GM18502 (cell line): Measurements from ENCODE around the gene RHCG.

Experiments
- ATAC-seq: cut with Tn5 transposase; IDR thresholded peaks from one replicate; pipeline ENCODE4 v1.9.1; 2021; ENCODE audit warnings: mild to moderate bottlenecking; ENCODE audit not compliant: unreplicated experiment, poor library complexity

The RHCG gene

DNA sequence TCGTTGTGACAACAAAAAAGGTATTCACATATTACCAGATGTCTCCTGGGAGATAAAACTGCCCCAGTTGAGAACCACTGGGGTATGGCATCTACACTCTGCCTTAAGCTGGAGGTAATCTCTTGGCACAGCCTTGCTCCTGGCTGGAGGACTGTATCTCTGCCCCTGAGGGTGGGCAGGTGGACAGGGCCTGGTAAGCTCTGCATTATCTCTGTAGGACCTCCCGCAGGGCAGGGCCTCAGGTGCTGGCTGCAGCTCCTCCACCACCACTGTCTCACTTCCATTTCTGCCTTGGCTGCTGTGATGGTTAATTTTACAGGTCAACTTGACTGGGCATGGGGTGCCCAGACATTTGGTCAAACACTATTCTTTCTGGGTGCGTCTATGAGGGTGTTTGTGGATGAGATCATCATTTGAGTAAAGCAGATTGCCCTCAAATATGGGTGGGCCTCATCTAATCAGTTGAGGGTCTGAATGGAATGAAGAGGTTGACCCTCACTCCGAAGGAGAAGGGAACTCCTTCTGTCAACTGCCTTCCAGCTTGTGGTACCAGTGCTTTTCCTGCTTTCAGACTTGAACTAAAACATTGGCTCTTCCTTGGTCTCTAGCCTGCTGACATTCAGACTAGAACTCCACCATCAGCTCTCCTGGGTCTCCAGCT lies 9.8 kb upstream of the RHCG start:
- no peak for ATAC-seq

DNA sequence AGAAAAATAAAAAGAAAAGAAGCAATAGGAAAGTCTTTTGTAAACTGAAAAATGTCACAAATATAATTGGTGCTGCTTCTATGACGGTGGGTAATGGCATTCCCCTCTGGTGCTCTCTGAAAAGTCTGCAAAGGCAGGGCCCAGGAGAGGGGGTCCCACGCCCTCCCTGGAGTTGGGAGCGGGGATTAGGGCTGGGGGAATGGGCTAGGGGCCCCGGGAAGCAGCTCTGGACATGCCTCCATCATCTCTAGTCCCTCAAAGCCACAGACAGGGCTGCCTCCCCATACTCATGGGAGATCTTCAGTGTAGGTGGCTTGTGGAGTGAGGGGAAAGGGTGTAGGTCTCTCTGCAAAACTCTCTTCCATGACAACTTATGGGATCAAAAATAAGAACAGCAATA lies 7.8 kb upstream of the RHCG start:
- ATAC-seq: no peak

DNA sequence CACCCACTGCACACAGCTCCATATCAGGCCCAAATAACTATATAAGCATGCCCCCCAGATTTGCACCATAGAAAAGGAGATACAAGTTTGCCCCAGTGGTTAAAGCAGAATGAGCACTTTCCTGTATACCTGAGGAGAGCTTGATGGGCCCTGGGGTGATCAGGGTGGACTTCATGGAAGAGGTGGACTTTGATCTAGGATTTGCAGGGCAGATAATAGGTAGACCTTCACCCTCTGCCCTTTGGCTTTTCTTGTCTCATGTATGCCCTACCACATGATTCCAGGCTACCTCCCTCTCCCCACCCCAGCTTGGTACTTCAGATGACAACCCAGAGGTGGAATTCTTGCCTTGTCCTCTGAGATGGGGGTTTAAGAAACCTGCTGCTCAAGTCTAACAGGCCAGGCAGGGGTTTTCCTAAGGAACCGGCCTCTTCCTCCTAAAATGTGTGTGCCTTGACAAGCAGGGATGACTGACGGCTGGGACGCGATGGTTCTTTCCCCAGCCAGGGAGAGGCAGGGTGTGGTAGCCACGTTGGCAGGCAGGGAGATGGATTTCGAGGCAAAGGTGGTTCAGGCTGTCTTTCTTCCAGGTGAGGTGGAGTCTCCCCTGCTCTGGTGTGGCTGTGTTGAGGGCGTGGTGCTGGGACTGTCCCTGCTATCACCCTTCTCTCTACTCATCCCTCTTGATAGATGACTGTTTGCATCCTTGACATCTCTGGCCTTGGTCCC lies 6.6 kb upstream of the RHCG start:
- ATAC-seq: no peak

DNA sequence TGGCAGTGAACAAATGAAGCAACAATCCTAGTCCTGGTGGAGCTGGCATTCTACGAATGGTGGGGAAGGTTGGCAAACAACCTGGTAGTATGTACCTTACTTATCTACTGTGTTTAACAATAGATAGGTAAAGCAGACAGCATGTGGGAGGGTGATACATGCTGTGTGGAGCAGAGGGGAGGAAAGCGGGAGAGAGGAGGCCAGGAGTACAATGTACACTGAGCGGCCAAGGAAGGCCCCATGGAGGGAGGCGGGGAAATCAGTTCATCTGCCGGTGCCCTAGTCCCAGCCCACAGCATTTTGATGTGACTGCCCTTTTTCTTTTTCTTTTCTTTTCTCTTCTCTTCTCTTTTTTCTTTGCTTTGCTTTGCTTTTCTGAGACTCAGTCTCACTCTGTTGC lies 5.3 kb upstream of the RHCG start:
- ATAC-seq: no peak

DNA sequence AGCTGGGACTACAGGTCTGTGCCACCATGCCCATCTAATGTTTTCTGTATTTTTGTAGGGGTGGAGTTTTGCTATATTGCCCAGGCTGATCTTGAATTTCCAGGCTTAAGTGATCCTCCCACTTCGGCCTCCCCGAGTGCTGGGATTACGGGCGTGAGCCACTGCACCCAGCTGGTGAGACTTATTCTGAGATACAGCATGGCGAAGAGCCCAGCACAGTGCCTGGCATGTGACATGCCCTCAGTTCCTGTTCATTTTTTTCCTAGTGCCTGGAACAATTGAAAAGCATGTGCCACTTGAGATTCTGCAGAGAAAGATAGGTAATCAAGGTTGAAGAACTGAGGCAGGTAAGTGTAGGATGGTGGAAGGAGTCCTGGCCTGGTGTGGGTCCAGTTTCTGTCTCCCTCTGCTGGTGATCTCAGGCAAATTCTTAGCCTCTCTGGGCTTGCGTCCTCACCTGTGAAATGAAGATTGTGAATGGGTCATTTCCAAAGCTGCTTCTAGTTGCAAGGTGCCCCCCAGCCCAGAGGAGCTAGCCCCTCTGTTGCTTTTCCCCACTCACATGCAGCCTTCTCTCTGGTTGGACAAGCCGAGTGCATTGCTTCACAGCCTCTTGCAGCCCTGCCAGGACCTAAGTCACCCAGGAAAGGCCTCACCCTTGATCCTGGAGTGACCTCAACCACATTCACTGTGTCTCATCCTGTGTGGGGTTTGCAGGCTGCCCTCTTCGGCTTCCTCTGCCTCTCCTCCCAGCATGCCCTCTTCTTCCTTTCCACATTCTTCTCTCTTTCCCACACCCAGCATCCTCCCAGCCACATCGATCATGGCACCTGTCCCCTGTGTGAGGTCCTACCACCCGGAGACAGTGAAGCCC lies 4.3 kb upstream of the RHCG start:
- ATAC-seq: no peak

DNA sequence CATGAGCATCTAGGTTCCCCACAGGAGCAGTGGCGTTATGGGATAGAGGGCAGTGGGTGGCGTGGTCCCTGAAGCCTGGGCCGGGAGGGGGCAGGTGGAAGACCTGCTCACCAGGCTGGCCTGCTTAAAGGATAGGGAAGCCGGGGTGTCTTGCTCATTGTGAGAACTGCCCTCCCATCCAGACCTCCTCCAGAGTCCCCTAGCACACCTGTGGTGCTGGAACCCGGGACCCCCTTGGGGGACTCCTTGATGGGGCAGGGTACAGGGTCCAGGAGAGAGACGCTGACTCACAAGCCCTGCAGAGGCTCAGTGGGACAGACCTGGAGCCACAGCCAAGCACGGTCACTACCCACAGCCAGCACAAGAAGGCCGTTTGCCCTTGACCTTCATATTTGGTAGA lies 2.8 kb upstream of the RHCG start:
- no peak for ATAC-seq

DNA sequence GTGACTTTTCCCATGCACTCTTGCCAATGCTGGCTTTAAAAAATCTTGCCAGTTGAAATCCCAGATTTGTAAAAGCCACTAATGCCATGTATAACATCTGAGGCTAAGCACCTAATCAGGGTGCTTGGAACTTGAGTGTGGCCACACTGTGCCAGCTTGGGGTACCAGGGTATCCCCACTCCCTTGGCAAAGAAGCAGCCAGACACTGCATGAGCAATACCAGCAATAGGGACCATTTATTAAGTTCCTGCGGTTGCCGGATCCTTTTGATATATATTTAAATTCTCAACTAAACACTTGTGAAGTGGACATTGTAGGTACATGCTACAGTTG lies 2.2 kb upstream of the RHCG start:
- ATAC-seq: no peak

DNA sequence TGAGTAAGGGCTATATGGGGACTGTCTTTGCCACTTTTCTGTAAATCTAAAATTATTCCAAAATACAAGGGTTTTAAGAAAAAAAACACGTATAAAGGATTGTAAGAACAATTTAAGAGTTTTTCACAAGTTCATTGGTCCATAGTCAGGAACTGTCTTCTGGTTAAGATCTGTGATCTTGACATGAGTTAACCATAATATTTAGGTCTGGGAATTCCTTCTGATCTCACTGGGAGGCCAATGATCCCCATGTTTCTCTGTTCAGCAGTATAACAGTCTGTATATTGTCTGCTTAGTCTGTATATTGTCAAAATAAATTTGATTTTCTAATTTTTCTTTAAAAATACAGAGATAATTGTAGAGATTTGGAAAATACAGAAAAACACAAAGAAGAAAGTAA lies 848 bp upstream of the RHCG start:
- no peak for ATAC-seq

DNA sequence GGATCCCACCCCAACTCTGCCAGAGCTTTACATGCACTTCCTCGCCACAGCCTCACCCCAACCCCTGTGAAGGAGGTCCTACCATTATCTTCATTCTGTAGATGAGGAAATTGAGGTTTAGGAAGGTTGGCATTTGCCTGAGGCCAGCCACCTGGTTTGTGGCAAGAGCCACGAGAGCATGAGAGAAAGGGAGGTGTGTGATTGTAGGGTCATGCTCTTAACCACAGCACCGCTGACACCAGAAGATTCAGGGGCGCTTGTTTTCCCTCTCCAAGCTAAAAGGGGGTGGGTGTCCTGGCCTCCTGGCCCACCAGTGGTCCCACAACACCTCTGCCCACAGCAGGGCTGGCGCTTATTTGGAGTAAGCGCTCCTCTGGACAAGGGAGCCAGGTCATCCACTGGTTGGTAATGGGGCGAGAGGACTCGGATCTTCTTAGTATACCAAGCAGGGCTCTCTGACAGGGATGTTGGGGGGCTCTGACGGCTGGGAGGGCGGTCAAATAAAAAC lies 691 bp downstream of the RHCG start:
- no peak for ATAC-seq

DNA sequence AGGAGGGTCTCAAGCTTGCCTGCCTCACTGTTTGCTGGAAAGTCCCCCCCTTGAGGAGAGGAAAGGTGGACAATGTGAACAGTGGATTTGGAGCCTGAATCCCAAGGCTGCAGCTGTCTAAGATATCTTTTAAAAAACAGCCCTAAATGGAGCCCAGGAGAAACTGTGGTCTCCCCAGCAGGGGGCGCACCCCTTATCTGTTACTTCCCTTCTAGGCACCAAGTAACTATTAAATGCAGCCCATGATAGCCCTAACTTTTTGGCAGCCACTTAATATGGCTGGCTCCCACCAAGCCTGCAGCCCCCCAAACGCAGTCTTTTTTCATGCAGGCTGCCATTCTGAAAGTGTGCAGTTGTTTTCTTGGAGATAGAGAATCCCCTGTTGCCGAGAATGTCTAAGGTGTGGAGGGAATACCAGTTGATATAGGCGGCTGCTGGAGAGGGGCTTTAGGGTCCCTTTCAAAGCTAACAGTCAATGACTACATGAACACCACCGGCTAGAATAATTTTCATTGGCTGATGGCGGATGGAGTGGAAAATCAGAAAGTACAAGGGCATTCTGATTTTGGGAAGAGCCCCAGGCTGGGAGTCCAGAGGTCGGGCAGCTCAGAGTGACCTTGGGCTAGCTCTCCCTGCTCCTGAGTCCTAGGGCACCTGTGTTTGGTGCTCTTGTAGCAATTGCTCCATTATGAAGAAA lies 1.3 kb downstream of the RHCG start:
- no peak for ATAC-seq

DNA sequence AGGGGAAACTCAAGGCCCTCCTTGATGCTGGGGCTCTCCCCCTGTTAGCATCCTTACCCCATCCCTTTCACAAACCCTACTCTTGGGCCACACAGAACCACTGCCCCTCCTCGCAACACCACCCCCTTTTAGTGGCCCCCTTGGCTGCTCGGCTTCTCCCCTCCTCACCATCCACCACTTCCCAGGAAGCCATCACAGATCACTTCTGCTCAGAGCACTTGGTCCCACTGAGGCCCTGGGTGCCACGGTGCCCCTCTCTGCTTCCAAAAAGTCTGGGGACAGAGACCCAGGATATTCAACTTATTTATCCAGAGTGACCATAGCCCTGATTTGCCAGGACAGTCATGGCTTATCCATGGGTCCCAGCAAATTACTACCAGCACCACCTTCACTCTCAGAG lies 2.4 kb downstream of the RHCG start:
- no peak for ATAC-seq

DNA sequence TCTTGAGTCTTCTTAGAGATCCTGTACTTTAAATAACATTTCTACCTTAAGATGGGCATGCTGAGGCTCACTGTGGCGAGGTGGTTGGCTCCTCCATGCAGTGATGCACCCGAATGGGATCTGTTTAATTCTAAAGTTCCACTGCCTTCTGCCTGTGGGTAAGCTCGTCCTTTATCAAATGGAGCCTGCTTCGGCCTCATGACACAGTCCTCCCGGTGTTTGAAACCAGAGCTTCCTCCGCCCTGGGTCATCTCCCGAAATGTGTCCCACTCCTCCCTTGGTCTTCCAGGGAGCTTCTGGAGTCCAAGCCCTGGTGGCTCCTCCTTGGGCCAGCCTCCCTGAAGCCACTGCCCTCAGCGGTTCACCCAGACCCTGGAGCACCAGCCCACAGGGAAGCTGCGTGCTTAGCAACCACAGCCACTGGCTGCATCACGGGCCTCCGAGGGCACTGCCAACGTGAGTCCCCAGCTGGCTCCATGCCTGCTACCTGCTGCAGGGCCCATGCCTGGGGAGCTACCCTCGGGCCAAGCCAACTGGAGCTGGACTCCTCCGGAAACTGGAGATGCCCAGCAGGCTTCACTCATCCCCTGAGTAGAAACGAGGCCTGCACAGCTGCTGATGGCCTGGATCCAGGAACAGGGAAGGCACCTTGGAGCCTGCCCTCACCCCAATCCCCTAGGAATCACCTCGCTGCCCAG lies 3.3 kb downstream of the RHCG start:
- no peak for ATAC-seq

DNA sequence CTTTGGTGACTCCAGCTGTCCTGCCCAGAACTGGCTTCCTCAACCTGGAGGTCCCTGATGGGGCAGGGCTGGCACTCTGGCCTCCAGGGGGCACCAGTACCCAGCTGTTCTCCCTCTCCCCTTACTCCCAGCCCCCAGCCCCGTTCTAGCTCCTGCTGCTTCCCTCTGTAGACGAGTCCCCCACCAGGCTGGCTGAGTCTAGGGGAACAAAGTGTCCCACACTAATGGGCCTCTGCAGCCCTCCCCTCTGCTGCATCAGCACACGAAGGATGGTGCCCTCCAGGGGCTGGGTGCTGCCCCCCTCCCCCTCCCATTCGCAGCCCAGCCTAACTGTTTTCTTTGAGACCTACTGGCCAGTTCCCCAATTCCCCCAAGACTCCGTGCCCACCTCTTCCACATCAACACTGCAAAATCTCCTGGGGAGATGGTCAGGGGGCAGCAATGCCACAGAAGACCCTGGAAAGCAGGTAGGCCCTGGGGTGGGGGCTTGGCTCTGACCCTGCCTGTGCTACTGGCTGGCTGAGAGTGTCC lies 4.2 kb downstream of the RHCG start:
- ATAC-seq: no peak

DNA sequence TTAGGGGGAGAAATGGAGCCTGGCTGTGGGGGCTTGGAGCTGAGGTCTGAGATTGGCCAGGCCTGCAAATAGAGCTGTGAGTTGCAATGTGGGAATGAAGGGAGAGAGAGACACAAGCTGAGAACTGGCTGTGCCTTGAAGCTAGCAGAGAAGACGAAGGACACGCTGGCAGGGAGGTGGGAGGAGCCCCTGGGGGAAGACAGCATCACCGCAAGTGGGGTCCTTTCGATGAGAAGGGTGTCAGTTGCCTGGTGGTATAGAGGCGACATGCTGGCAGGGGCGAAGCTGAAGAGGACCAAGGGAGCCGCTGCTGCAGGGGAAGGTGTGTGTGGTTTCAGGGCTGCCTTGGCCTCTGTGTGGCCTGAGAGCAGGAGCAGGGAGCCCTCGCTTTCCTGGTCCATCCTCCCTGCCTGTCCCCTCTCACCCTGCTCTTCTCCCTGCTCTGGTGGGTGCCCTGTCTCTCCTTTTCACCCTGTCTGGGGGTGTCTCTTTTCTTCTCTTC lies 5.5 kb downstream of the RHCG start:
- no peak for ATAC-seq

DNA sequence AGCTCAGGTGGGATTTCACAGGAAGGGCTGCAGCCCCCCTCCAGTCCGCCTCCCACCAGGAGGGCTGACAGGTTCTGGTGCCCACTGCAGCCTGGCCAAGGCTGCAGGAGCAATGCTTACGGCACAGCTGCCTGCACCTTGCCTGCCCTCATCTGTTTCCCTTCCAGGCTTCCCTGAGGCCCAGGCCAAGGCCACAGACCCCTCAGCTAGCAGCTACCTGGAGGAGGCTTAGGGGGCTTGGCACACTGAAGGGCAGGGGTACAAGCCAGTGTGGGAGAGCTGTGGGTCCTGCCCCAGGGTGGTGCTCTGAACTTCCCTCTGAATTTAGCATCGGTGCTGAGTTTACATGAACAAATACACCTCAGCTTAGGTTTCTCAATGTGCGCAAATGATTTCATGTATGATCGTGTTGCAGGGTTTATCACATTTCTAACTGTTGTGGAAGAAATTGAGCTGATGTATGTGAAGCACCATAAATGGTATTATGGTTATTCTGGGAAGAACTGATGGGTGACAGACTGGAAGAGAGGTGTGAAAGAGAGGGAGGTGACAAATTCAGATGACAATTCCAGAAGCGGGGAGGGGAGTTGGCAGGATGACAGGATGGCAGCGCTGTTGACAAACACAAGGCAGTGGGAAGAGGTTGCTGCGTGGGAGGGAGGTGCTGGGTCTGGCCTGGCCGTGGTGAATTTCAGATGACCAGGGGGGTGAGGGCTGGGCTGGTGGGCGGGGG lies 6.1 kb downstream of the RHCG start:
- no peak for ATAC-seq

DNA sequence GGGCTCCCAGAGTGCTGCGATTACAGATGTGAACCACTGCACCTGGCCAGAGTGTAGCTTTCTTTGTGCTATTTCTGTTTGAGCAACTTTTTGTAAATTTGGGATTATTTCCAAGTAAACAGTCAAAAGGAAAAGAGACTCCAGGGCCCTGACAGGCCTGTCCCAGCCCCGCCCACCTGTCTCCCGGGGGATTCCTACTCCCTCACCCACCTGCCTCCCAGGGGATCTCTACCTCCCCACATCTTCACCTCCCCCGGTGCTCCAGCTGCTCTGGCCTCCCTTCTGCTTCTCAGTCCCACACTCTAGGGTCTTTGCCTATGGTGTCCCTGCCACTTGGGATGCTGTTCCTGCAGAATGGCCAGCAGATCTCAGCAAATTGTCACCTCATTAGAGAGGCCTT lies 7.0 kb downstream of the RHCG start:
- no peak for ATAC-seq

DNA sequence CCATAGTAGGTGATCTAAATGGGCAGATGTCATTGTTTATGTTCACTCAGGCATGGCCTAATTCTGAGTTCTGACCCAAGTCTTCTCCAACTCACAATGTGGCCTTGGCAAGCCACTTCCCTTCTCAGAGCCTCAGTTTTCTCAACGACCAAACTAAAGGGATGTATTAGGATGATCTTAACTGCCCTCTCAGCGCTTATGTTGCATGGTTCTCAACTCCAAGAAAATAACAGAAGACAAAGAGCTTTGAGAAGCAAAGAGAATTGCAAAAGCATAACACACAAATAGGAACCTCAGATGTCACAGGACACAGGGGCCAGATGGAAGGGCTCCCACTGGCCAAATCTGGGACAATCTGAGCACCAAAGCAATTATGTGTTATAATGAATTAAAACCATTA lies 8.6 kb downstream of the RHCG start:
- ATAC-seq: no peak

DNA sequence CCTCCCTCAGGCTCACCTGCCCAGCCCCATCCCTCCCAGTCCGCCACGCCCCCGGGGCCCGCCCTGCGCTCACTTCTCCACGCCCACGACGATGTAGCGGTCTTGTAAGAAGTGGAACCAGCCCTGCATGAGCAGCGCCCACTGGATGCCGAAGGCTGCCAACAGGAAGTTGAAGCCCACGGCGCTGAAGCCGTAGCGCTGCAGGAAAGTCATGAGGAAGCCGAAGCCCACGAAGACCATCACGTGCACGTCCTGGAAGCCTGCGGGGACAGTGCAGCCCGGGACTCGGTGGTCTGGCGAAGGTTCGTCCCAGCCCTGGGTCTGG lies 9.7 kb downstream of the RHCG start:
- no peak for ATAC-seq

DNA sequence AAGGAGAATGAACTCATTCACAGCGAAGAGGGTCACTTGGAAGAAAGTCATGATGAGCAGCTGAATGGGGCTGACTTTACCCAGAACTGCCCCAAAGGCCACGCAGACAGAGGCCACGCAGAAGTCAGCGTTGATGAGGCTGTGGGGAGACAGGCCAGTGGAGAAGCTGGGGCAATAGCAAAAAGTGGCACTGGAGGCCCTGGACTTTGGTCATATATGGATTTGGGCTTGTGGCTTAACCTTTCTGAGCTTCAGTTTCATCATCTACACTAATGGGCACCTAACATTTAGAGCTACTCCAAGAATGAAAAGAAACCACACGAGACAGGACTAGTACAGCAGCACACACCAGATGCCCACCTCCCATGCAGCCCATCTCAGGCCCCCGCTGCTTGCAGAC lies 13.3 kb downstream of the RHCG start:
- no peak for ATAC-seq
